Activated gamma-delta T cell treated with Interleukin-2 at 50 U/mL for 16 hours (primary cell): ENCODE data around the gene NEUROD4.

Experiments used
- DNase-seq: peaks from one replicate; pipeline ENCODE4 v3.0.0-alpha.2; 2020

NEUROD4 gene

GRCh38 chr12:55001198-55001868 is 18.4 kb upstream of the NEUROD4 start:
- DNase-seq: no peak

- no peak for DNase-seq
These were observed 17.4 kb upstream of the NEUROD4 start for GRCh38 chr12:55002355-55002754.

- no peak for DNase-seq
These were observed 10.7 kb upstream of the NEUROD4 start for GRCh38 chr12:55008944-55009585.

GRCh38 chr12:55017416-55017925 is 2.3 kb upstream of the NEUROD4 start:
- no peak for DNase-seq

GRCh38 chr12:55024575-55024974 is 4.8 kb downstream of the NEUROD4 start:
- no peak for DNase-seq

- no peak for DNase-seq
These were observed 5.7 kb downstream of the NEUROD4 start for GRCh38 chr12:55025508-55025907.

- DNase-seq: no peak
These were observed 14.4 kb downstream of the NEUROD4 start for GRCh38 chr12:55034218-55034617.

GRCh38 chr12:55036326-55037115 is 16.7 kb downstream of the NEUROD4 start:
- DNase-seq: no peak

- DNase-seq: no peak
These were observed 17.7 kb downstream of the NEUROD4 start for GRCh38 chr12:55037351-55037987.

- no peak for DNase-seq
These were observed 19.9 kb downstream of the NEUROD4 start for GRCh38 chr12:55039395-55040354.

GRCh38 chr12:55041345-55042055 is 21.7 kb downstream of the NEUROD4 start:
- no peak for DNase-seq

GRCh38 chr12:55043542-55043941 is 23.8 kb downstream of the NEUROD4 start:
- DNase-seq: no peak

- DNase-seq: no peak
These were observed 24.4 kb downstream of the NEUROD4 start for GRCh38 chr12:55044135-55044534.

GRCh38 chr12:55049676-55050075 is 29.9 kb downstream of the NEUROD4 start:
- DNase-seq: no peak

GRCh38 chr12:55051197-55051947 is 31.6 kb downstream of the NEUROD4 start:
- no peak for DNase-seq

GRCh38 chr12:55057481-55057880 is 37.7 kb downstream of the NEUROD4 start:
- no peak for DNase-seq

- DNase-seq: no peak
These were observed 38.3 kb downstream of the NEUROD4 start for GRCh38 chr12:55058082-55058481.

- no peak for DNase-seq
These were observed 39.0 kb downstream of the NEUROD4 start for GRCh38 chr12:55058776-55059175.

GRCh38 chr12:55060470-55060869 is 40.7 kb downstream of the NEUROD4 start:
- DNase-seq: no peak

- DNase-seq: no peak
These were observed 41.2 kb downstream of the NEUROD4 start for GRCh38 chr12:55061024-55061423.

- DNase-seq: no peak
These were observed 43.5 kb downstream of the NEUROD4 start for GRCh38 chr12:55063291-55063690.
